Upper lobe of left lung (tissue), 6 donors: Measurements from ENCODE around the gene CD44. TPM values are rescaled to one million over a fixed set of nuclear protein-coding genes. Genes with fewer than 3 reads are reported as not detected.

Experiments used
- ATAC-seq, 2 donors: fragments of 200-7000 bp; cut with Tn5 transposase; one replicate each; pipeline ENCODE4 v1.9.1; 2022; ENCODE audit warnings: mild to moderate bottlenecking in 2 of 2, moderate library complexity in 2 of 2; ENCODE audit not compliant: low FRiP score in 2 of 2
- DNase-seq, 2 donors: peaks; one replicate each; pipeline ENCODE4 v3.0.0-alpha.2; 2019 to 2020
- H3K27ac ChIP-seq, 4 donors: fragments of 200-600 bp; sonication (generic); one replicate each; pipeline ENCODE4 v1.5.1; 2016 to 2019
- H3K27me3 ChIP-seq, 4 donors: fragments of 200-600 bp; sonication (generic); one replicate each; pipeline ENCODE4 v1.5.1; 2017 to 2019
- H3K36me3 ChIP-seq, 4 donors: fragments of 200-600 bp; sonication (generic); one replicate each; pipeline ENCODE4 v1.5.1; 2016 to 2019
- H3K4me1 ChIP-seq, 4 donors: fragments of 200-600 bp; sonication (generic); one replicate each; pipeline ENCODE4 v1.5.1; 2018 to 2019
- H3K4me3 ChIP-seq, 4 donors: fragments of 200-600 bp; sonication (generic); one replicate each; pipeline ENCODE4 v1.5.1; 2017 to 2019; ENCODE audit warnings: mild to moderate bottlenecking in 2 of 4, moderate library complexity in 1 of 4
- H3K9me3 ChIP-seq, 4 donors: fragments of 200-600 bp; sonication (generic); one replicate each; pipeline ENCODE4 v1.5.1; 2018 to 2019
- EP300 ChIP-seq, 4 donors: sonication (generic); formaldehyde crosslinking; IDR thresholded peaks; one replicate each; pipeline ENCODE4 v1.5.1; 2017; ENCODE audit warnings: antibody characterized with exemption in 4 of 4, control low read depth in 2 of 4
- POLR2A ChIP-seq, 4 donors: fragments of 450-650 bp; IDR thresholded peaks; one replicate each; pipeline ENCODE4 v1.5.1; 2016 to 2017; ENCODE audit warnings: antibody characterized with exemption in 4 of 4, mild to moderate bottlenecking in 2 of 4
- POLR2AphosphoS5 ChIP-seq, 2 donors: sonication (generic); formaldehyde crosslinking; IDR thresholded peaks; one replicate each; pipeline ENCODE4 v1.5.1; 2017; ENCODE audit warnings: antibody characterized with exemption in 2 of 2
- WGBS, 2 donors: methylation state at CpG; one replicate each; pipeline ENCODE4 v1.1.5; 2017 to 2018; 5-methylcytosine and 5-hydroxymethylcytosine counted together
- total RNA-seq, 6 donors: library from RNA; depleted of rRNA in 4 of 6; stranded (reverse); fragments of >200 nt in 4 of 6; gene quantifications; one replicate each; pipeline versions ENCODE4 v1.1.0 to v1.2.1, GENCODE V29; 2016 to 2021
- TF ChIP-seq, protein P1 (sequence below), 6 experiments: fragments of 450-650 bp in 4 of 6; fragments of 200-600 bp in 2 of 6; sonication (generic) in 2 of 6; IDR thresholded peaks; one replicate each; pipeline ENCODE4 v1.5.1; 2016 to 2019; ENCODE audit warnings: antibody characterized with exemption in 6 of 6
- donor health status: DM: no; HTN: no; CAD: no; lungs with moderate emphysema.
- donor health status: DM: no; HTN: yes; CAD: no; lungs with severe emphysema.

The CD44 gene
- total RNA-seq, 6 donors from 2014 or later, result 454 to 696 (median 551) TPM

DNA sequence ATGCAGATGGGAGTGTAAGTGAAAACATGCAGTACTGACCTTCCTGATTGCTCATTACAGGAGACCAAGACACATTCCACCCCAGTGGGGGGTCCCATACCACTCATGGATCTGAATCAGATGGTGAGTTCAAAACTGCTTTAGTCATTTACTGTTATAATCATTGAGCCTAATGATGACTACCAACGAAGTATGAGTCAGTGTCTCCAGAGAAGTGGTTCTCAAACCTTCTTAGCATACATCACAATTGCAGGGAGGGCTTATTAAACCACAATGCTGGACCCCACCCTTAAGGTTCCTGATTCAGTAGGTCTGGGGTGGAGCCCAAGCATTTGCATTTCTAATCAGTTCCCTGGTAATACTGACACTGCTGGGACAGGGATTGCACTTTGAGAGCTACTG lies 75.8 kb downstream of the CD44 start:
- Histone ChIP-seq H3K4me1 (peaks cover 4 to 31% (median 14%) of the 10 kb centered on the region in 4 donors), H3K9me3 (no peaks in the 10 kb centered on the region), H3K4me3 (no peak overlapping the region), H3K27me3 (no peaks in the 10 kb centered on the region), H3K27ac (peak overlapping the region in 2 of 4 donors; percentile 36 to 43), H3K36me3 (peaks cover 8 to 55% (median 27%) of the 10 kb centered on the region in 4 donors)
- ATAC-seq (peak; percentile 65 to 89), DNase-seq (peak in 1 of 2 donors; percentile 39)
- TF ChIP-seq EP300 (IDR thresholded peaks at IDR 0.05) (no peak), POLR2A (IDR thresholded peaks at IDR 0.05) (no peak), POLR2AphosphoS5 (IDR thresholded peaks at IDR 0.05) (no peak)
- TF ChIP-seq, protein P1, sequence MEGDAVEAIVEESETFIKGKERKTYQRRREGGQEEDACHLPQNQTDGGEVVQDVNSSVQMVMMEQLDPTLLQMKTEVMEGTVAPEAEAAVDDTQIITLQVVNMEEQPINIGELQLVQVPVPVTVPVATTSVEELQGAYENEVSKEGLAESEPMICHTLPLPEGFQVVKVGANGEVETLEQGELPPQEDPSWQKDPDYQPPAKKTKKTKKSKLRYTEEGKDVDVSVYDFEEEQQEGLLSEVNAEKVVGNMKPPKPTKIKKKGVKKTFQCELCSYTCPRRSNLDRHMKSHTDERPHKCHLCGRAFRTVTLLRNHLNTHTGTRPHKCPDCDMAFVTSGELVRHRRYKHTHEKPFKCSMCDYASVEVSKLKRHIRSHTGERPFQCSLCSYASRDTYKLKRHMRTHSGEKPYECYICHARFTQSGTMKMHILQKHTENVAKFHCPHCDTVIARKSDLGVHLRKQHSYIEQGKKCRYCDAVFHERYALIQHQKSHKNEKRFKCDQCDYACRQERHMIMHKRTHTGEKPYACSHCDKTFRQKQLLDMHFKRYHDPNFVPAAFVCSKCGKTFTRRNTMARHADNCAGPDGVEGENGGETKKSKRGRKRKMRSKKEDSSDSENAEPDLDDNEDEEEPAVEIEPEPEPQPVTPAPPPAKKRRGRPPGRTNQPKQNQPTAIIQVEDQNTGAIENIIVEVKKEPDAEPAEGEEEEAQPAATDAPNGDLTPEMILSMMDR (IDR thresholded peaks at IDR 0.05), result no peak
- 60 to 62% methylated on average over 1 of the region's 1 CpG for WGBS, 2 donors

DNA sequence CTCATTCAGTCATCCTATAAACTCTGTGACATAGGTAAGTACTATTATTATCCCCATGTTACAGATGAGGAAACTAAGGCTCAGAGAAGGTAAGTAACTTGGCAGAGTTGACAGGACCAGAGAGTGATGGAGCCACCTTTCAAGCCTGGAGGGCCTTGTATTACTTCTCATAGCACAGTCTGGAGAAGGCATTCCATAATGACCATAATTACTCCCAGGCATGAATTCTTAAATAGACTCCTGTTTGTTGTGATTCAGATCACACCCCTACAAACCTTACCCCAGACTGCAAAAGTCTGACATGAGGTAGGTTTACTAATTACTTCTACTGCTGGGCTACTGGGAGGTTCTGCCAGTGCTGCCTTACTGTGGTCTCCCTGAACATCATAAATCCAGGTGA lies 77.0 kb downstream of the CD44 start:
- ATAC-seq (no peak), DNase-seq (no peak)
- no peaks in the 10 kb centered on the region for H3K9me3 ChIP-seq
- H3K27ac ChIP-seq, result no peak overlapping the region
- peaks cover 8 to 61% (median 34%) of the 10 kb centered on the region in 4 donors for H3K36me3 ChIP-seq
- H3K4me1 ChIP-seq, result peaks cover 4 to 31% (median 14%) of the 10 kb centered on the region in 4 donors
- TF ChIP-seq EP300 (IDR thresholded peaks at IDR 0.05) (no peak), POLR2A (IDR thresholded peaks at IDR 0.05) (no peak), POLR2AphosphoS5 (IDR thresholded peaks at IDR 0.05) (no peak)
- TF ChIP-seq, protein P1 (IDR thresholded peaks at IDR 0.05), result no peak
- no peak overlapping the region for H3K4me3 ChIP-seq
- no peaks in the 10 kb centered on the region for H3K27me3 ChIP-seq

DNA sequence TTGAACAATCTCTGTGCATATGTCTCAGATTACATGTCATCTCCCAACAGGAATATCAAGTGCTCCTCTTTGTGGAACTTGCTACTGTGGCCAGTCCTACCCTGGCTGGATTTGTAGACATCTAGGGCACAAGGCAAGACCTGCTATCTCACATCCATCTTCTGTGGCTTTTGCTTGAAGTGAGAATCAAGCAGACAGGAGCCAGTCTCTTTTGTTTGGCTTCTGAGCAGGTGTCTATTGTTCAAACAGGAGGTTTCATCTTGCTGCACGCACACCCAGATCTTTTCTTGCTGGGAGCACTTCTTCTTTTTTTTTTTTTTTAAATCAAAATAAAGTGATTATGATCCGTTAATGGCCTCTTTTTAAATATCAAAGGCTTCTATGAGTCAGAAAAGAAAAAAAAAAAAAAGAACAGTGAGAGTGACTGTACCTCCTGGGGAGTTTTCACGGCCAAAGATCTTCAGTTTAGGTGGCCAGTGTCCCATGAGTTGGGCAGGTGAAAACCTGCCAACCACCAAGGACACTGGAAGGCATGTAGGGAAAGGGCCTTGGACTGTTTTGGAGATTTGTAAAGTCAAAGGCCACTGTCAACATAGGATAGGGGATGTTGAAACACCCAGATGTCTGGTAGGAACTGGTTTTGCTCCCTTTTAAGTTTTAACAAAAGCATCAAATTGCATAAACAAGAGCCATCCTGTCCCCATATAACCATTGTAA lies 78.1 kb downstream of the CD44 start:
- TF ChIP-seq EP300 (IDR thresholded peaks at IDR 0.05) (no peak), POLR2AphosphoS5 (IDR thresholded peaks at IDR 0.05) (no peak), POLR2A (IDR thresholded peaks at IDR 0.05) (no peak)
- TF ChIP-seq, protein P1 (IDR thresholded peaks at IDR 0.05), result no peak
- no peaks in the 10 kb centered on the region for H3K9me3 ChIP-seq
- peak overlapping the region in 3 of 4 donors; percentile 2 to 18 (median 12) for H3K27ac ChIP-seq
- no peak for DNase-seq
- H3K27me3 ChIP-seq, result no peaks in the 10 kb centered on the region
- H3K36me3 ChIP-seq, result peaks cover 13 to 71% (median 44%) of the 10 kb centered on the region in 4 donors
- H3K4me1 ChIP-seq, result peaks cover 4 to 25% (median 14%) of the 10 kb centered on the region in 4 donors
- ATAC-seq, result no peak
- H3K4me3 ChIP-seq, result no peak overlapping the region
- 69 to 73% methylated on average over 3 of the region's 3 CpGs for WGBS, 2 donors

DNA sequence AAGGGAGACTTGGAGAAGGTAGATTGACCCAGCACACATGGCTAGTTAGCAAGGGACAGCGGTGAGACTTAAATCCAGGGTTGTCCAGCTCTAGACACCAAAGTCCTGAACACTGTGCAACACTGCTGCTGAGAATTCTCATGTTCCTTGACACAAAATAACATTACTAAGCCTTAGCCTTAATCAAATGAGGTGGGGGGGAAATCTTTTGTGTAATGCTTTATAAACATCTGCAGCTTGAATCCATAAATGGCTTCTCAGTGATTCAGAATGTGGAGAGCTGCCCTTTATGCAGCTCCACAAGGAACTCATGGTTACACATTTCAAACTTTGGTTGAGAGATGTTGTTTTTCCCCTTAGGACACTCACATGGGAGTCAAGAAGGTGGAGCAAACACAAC lies 80.0 kb downstream of the CD44 start:
- H3K4me3 ChIP-seq, result no peak overlapping the region
- DNase-seq (no peak), ATAC-seq (no peak)
- H3K36me3 ChIP-seq, result peaks cover 20 to 88% (median 48%) of the 10 kb centered on the region in 4 donors
- H3K27ac ChIP-seq, result no peak overlapping the region
- 88 to 100% methylated on average over 1 of the region's 1 CpG for WGBS, 2 donors
- H3K27me3 ChIP-seq, result no peaks in the 10 kb centered on the region
- H3K9me3 ChIP-seq, result no peaks in the 10 kb centered on the region
- no peak for TF ChIP-seq EP300 (IDR thresholded peaks at IDR 0.05)
- no peak for TF ChIP-seq POLR2A (IDR thresholded peaks at IDR 0.05)
- peaks cover 0 to 11% (median 4%) of the 10 kb centered on the region in 4 donors for H3K4me1 ChIP-seq

DNA sequence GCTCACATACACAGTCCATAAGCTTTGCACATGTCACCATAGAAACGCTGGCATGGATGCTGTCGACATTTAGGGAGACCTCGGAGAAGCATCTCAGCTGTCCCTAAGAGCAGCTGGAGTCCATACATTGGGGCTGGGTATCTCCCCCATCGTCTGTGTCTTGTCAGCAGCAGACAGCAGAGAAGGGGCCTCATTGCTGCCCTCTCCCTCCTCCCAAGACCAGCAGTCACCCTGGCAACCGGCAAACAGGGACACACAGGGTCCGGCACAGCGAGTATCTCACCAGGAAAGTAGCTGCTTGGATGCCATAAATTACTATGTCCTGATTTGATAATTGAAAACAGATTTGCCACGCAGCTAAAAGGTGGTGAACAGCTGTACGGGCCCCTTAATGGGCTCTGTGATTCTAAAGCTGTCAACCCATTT lies 84.4 kb downstream of the CD44 start:
- H3K27ac ChIP-seq, result peak overlapping the region in 1 of 4 donors; percentile 44
- 68 to 75% methylated on average over 9 of the region's 9 CpGs for WGBS, 2 donors

More for the DNA sequence above, 84.4 kb downstream of the CD44 start:
- Histone ChIP-seq H3K27me3 (no peaks in the 10 kb centered on the region), H3K4me3 (no peak overlapping the region), H3K4me1 (peaks cover 0 to 10% (median 4%) of the 10 kb centered on the region in 4 donors), H3K36me3 (peaks cover 20 to 96% (median 48%) of the 10 kb centered on the region in 4 donors), H3K9me3 (no peaks in the 10 kb centered on the region)
- TF ChIP-seq POLR2AphosphoS5 (IDR thresholded peaks at IDR 0.05) (no peak), EP300 (IDR thresholded peaks at IDR 0.05) (no peak), POLR2A (IDR thresholded peaks at IDR 0.05) (no peak)
- TF ChIP-seq, protein P1 (IDR thresholded peaks at IDR 0.05), result no peak
- no peak for DNase-seq
- peak in 1 of 2 donors; percentile 50 for ATAC-seq
